GM12878 (cell line): ENCODE measurements around the gene PTPRN2. TPM values are rescaled to one million over a fixed set of nuclear protein-coding genes. Genes with fewer than 3 reads are reported as not detected.

Experiments
- ATAC-seq: fragments of 200-7000 bp; cut with Tn5 transposase; 3 replicates; pipeline ENCODE4 v1.9.1; 2020; ENCODE audit warnings: mild to moderate bottlenecking, moderate library complexity
- BruUV-seq: library from RNA; stranded (reverse); fragments of 400-500 nt; replicated peaks from 2 replicates; lab custom pipeline; 2021; lab: Mats Ljungman, UMichigan
- CTCF ChIA-PET: fragments of 300-600 bp; sonication (Branson Sonifier 250); formaldehyde crosslinking; extraction: SDS; loops from one replicate; lab custom pipeline; 2021; ENCODE audit warnings: inconsistent platforms; lab: Yijun Ruan, JAX
- POLR2A ChIA-PET: fragments of 350-600 bp; formaldehyde crosslinking; extraction: SDS; loops from one replicate; lab custom pipeline; 2021; ENCODE audit warnings: inconsistent platforms; lab: Charles Lee
- RAD21 ChIA-PET: fragments of 300-600 bp; sonication (Branson Sonifier 250); formaldehyde crosslinking; loops from one replicate; lab custom pipeline; 2023; ENCODE audit warnings: antibody characterized with exemption; ENCODE audit not compliant: unreplicated experiment; lab: Charles Lee
- SMC1A ChIA-PET: fragments of 300-600 bp; sonication (Branson Sonifier 250); formaldehyde crosslinking; loops from one replicate; lab custom pipeline; 2023; ENCODE audit not compliant: unreplicated experiment, uncharacterized antibody; lab: Charles Lee
- DNase-seq: peaks from one replicate; pipeline ENCODE4 v3.0.0-alpha.2; 2011; ENCODE audit warnings: low read depth, low spot score
- FAIRE-seq: peaks from 3 replicates; lab custom pipeline; 2011; peaks lifted over from hg19 to GRCh38; lab: Jason Lieb, UNC
- H2AFZ ChIP-seq: 2 replicates; pipeline ENCODE4 v1.6.0; 2011; ENCODE audit warnings: low read depth, low read length, control low read depth; ENCODE audit not compliant: control insufficient read depth
- H3K27ac ChIP-seq: 2 replicates; pipeline ENCODE4 v1.5.1; 2011; ENCODE audit warnings: control low read depth; ENCODE audit not compliant: control insufficient read depth, insufficient read depth
- H3K27me3 ChIP-seq, 2 experiments: replicated peaks in 1 of 2; 2 replicates each; pipeline versions ENCODE4 v1.6.0 to v1.6.1; 2011; ENCODE audit warnings: low read length in 1 of 2; ENCODE audit not compliant: control insufficient read depth in 2 of 2, insufficient read depth in 2 of 2
- H3K36me3 ChIP-seq, 2 experiments: 2 replicates each; pipeline ENCODE4 v1.5.1; 2011; ENCODE audit warnings: low read length in 1 of 2; ENCODE audit not compliant: control insufficient read depth in 2 of 2, insufficient read depth in 2 of 2
- H3K4me1 ChIP-seq: 2 replicates; pipeline ENCODE4 v1.6.1; 2011; ENCODE audit warnings: mild to moderate bottlenecking, low read length, moderate library complexity, mixed read lengths; ENCODE audit not compliant: control insufficient read depth, insufficient read depth
- H3K4me2 ChIP-seq: 2 replicates; pipeline ENCODE4 v1.6.0; 2011; ENCODE audit warnings: control low read depth; ENCODE audit not compliant: control insufficient read depth, insufficient read depth
- H3K4me3 ChIP-seq: fragments of 200-600 bp; sonication (generic); 2 replicates; pipeline ENCODE4 v1.5.1; 2016
- H3K79me2 ChIP-seq: 2 replicates; pipeline ENCODE4 v1.6.0; 2011; ENCODE audit warnings: low read length; ENCODE audit not compliant: control insufficient read depth, insufficient read depth
- H3K9ac ChIP-seq: 2 replicates; pipeline ENCODE4 v1.8.0; 2011; ENCODE audit warnings: low read length, control low read depth, mixed read lengths; ENCODE audit not compliant: control insufficient read depth, insufficient read depth
- H3K9me3 ChIP-seq: replicated peaks from 3 replicates; pipeline ENCODE4 v1.5.1; 2011; ENCODE audit warnings: mild to moderate bottlenecking, low read length; ENCODE audit not compliant: control insufficient read depth, insufficient read depth
- H4K20me1 ChIP-seq: 2 replicates; pipeline ENCODE4 v1.6.0; 2011; ENCODE audit not compliant: control insufficient read depth, insufficient read depth
- ASH2L ChIP-seq: fragments of 300-600, 200-600 bp; sonication (generic); IDR thresholded peaks from 2 replicates; pipeline ENCODE4 v1.6.1; 2017; ENCODE audit warnings: low read depth, mild to moderate bottlenecking, borderline replicate concordance
- BRCA1 ChIP-seq: IDR thresholded peaks from 2 replicates; pipeline ENCODE4 v1.6.1; 2011; ENCODE audit warnings: low read depth, low read length, improper control_type of control experiment
- CEBPB ChIP-seq, 2 experiments: fragments of 150-350 bp in 1 of 2; IDR thresholded peaks; 2 replicates each; pipeline ENCODE4 v1.6.1; 2012 to 2014; ENCODE audit warnings: low read depth in 2 of 2, low read length in 2 of 2, borderline replicate concordance in 1 of 2, inconsistent platforms in 1 of 2
- EP300 ChIP-seq, 2 experiments: fragments of 150-350 bp in 1 of 2; IDR thresholded peaks; 2 replicates each; pipeline ENCODE4 v1.6.1; 2011 to 2012; ENCODE audit warnings: low read depth in 2 of 2, low read length in 2 of 2, borderline replicate concordance in 1 of 2, improper control_type of control experiment in 1 of 2, inconsistent platforms in 1 of 2; ENCODE audit not compliant: control insufficient read depth in 1 of 2
- EZH2 ChIP-seq: IDR thresholded peaks from 2 replicates; pipeline ENCODE4 v1.6.1; 2012; ENCODE audit warnings: low read depth, mild to moderate bottlenecking, control low read depth, inconsistent platforms, low read length, borderline replicate concordance; ENCODE audit not compliant: control insufficient read depth
- FOS ChIP-seq: IDR thresholded peaks from 3 replicates; pipeline ENCODE4 v1.6.1; 2011; ENCODE audit warnings: borderline replicate concordance; ENCODE audit not compliant: insufficient read length; ENCODE audit errors: extremely low read depth
- HCFC1 ChIP-seq: fragments of 150-350 bp; IDR thresholded peaks from 2 replicates; pipeline ENCODE4 v1.6.1; 2014; ENCODE audit warnings: low read length
- JUNB ChIP-seq: IDR thresholded peaks from 2 replicates; pipeline ENCODE4 v1.6.1; 2016; ENCODE audit warnings: antibody characterized with exemption, mild to moderate bottlenecking
- MLLT1 ChIP-seq: fragments of 450-650 bp; IDR thresholded peaks from 2 replicates; pipeline ENCODE4 v1.6.1; 2016; ENCODE audit warnings: mild to moderate bottlenecking
- MYB ChIP-seq: fragments of 150-350 bp; IDR thresholded peaks from 2 replicates; pipeline ENCODE4 v1.6.1; 2014; ENCODE audit warnings: mild to moderate bottlenecking, low read depth, low read length, borderline replicate concordance
- NBN ChIP-seq: fragments of 450-650 bp; IDR thresholded peaks from 2 replicates; pipeline ENCODE4 v1.6.1; 2016
- NFIC ChIP-seq: IDR thresholded peaks from 2 replicates; pipeline ENCODE4 v1.6.1; 2012; ENCODE audit warnings: low read depth, mild to moderate bottlenecking, inconsistent platforms, low read length, moderate library complexity
- NFYA ChIP-seq: IDR thresholded peaks from 2 replicates; pipeline ENCODE4 v1.6.1; 2011; ENCODE audit warnings: low read depth, mild to moderate bottlenecking, low read length, improper control_type of control experiment, borderline replicate concordance
- RBBP5 ChIP-seq: fragments of 200-600 bp; sonication (generic); conservative IDR thresholded peaks from 2 replicates; pipeline ENCODE4 v1.6.1; 2016
- SREBF1 ChIP-seq: IDR thresholded peaks from 2 replicates; pipeline ENCODE4 v1.6.1; 2012; ENCODE audit warnings: mild to moderate bottlenecking, low read length
- TCF3 ChIP-seq: IDR thresholded peaks from 2 replicates; pipeline ENCODE4 v1.6.1; 2012; ENCODE audit warnings: low read depth, mild to moderate bottlenecking, low read length, borderline replicate concordance; ENCODE audit not compliant: insufficient read depth
- ZBTB4 ChIP-seq: fragments of 450-650 bp; formaldehyde crosslinking; IDR thresholded peaks from 2 replicates; pipeline ENCODE4 v1.4.0; 2022; ENCODE audit warnings: mild to moderate bottlenecking, moderate library complexity
- ZNF384 ChIP-seq: IDR thresholded peaks from 2 replicates; pipeline ENCODE4 v1.6.1; 2012; ENCODE audit warnings: low read depth, mild to moderate bottlenecking, low read length, improper control_type of control experiment, borderline replicate concordance
- WGBS: methylation state at CpG from one replicate; pipeline ENCODE4 v1.1.6; 2016; ENCODE audit warnings: low lambda C conversion rate; ENCODE audit not compliant: insufficient replicate concordance, insufficient coverage; ENCODE audit errors: missing lambda C conversion rate; 5-methylcytosine and 5-hydroxymethylcytosine counted together
- in situ Hi-C: fragments of 300-500 bp; cut with MboI; formaldehyde crosslinking; loops from 9 replicates; pipeline ENCODE4 v1.14.3; 2018; ENCODE audit warnings: mixed read lengths
- intact Hi-C: fragments of 100-400 bp; cut with micrococcal nuclease; formaldehyde crosslinking; loops from one replicate; pipeline ENCODE4 v1.14.2; 2022; ENCODE audit not compliant: unreplicated experiment
- polyA plus RNA-seq, 11 experiments: library from polyadenylated mRNA; depleted of rRNA in 4 of 11; unstranded in 6 of 11; stranded (reverse) in 5 of 11; fragments of >200 nt; fragmentation: Nextera tagmentation in 4 of 11; fragmentation: Illumina TruSeq in 1 of 11; extraction: Ambion mirVana in 4 of 11; extraction: Trizol in 1 of 11; gene quantifications; 1 replicate in 1 of 11; 2 replicates in 10 of 11; pipeline versions ENCODE4 v1.2.1 to v1.2.3, GENCODE V29; 2011 to 2016; ENCODE audit warnings: inconsistent platforms in 2 of 11, missing spikeins in 2 of 11, low read depth in 1 of 11
- total RNA-seq, 4 experiments: library from RNA; depleted of rRNA in 3 of 4; stranded (reverse); fragments of >200 nt in 3 of 4; fragmentation: Illumina TruSeq in 1 of 4; extraction: Trizol in 1 of 4; gene quantifications; 2 replicates each; pipeline versions ENCODE4 v1.2.1 to v1.2.3, GENCODE V29; 2013 to 2021

Gene PTPRN2
- total and polyA plus RNA-seq, 10 of the 15 experiments (the other 5 are each of a cell fraction or from before 2014, with no cell fraction given) = 5.4 TPM; not detected in 9

- H3K27me3 ChIP-seq = no peaks in the 10 kb centered on the region
Observed at GRCh38 chr7:158572000-158572828, 15.4 kb downstream of the PTPRN2 start.

More at GRCh38 chr7:158572000-158572828, 15.4 kb downstream of the PTPRN2 start:
- Histone ChIP-seq H3K79me2 (no peaks in the 10 kb centered on the region), H3K4me3 (no peak overlapping the region), H4K20me1 (no peaks in the 10 kb centered on the region), H3K36me3 (no peaks in the 10 kb centered on the region), H3K9ac (no peak overlapping the region), H3K4me2 (no peak overlapping the region), H3K4me1 (no peaks in the 10 kb centered on the region), H2AFZ (no peak overlapping the region), H3K9me3 (no peaks in the 10 kb centered on the region; the same call in 2 of the 3 replicates), H3K27ac (no peak overlapping the region)
- ChIA-PET SMC1A (no interaction called here), CTCF (no interaction called here), RAD21 (no interaction called here), POLR2A (no interaction called here)
- peak; percentile 30; the same call in 1 of the 3 replicates for ATAC-seq
- intact Hi-C loops = no loop called here
- in situ Hi-C loops = no loop called here
- no peak for FAIRE-seq
- WGBS = 5% methylated on average over 7 of the region's 7 CpGs
- TF ChIP-seq JUNB = no peak
- TF ChIP-seq NBN = no peak
- no peak for TF ChIP-seq MLLT1
- no peak for TF ChIP-seq EP300 (IDR thresholded peaks at IDR 0.05; ENCODE audit: borderline replicate concordance in 1 of 2, control insufficient read depth in 1 of 2, low read depth in 2 of 2, low read length in 2 of 2)
- no peak for TF ChIP-seq NFYA
- no peak for TF ChIP-seq ZBTB4 (CRISPR knock-in tag)
- no peak for TF ChIP-seq FOS
- TF ChIP-seq ASH2L = no peak
- no peak for TF ChIP-seq NFIC
- no peak for TF ChIP-seq EZH2
- no peak for TF ChIP-seq ZNF384
- TF ChIP-seq HCFC1 = no peak
- TF ChIP-seq RBBP5 = no peak
- TF ChIP-seq MYB = no peak
- TF ChIP-seq BRCA1 = no peak
- no peak for TF ChIP-seq TCF3
- no peak for TF ChIP-seq SREBF1
- TF ChIP-seq CEBPB (IDR thresholded peaks at IDR 0.05; ENCODE audit: borderline replicate concordance in 1 of 2, low read depth in 2 of 2, low read length in 2 of 2) = no peak
- DNase-seq = no peak
- no TSS peak for BruUV-seq
